Psoas muscle (tissue), 8 donors: ENCODE data around the gene OTULINL. TPM values are rescaled to one million over a fixed set of nuclear protein-coding genes. Genes with fewer than 3 reads are reported as not detected.

Experiments
- ATAC-seq, 4 donors: fragments of 200-7000 bp; cut with Tn5 transposase; one replicate each; pipeline ENCODE4 v1.9.1; 2020; ENCODE audit warnings: moderate library complexity in 3 of 4, mild to moderate bottlenecking in 2 of 4
- DNase-seq, 2 donors: peaks; one replicate each; pipeline ENCODE4 v3.0.0-alpha.2; 2020
- H3K27ac ChIP-seq: fragments of 200-600 bp; one replicate; pipeline ENCODE4 v1.8.0; 2022
- H3K27me3 ChIP-seq, 3 donors: fragments of 200-600 bp in 1 of 3; one replicate each; pipeline versions ENCODE4 v1.6.1 to v1.8.0; 2013 to 2022; ENCODE audit warnings: low read length in 2 of 3, mild to moderate bottlenecking in 2 of 3, moderate library complexity in 1 of 3; ENCODE audit not compliant: insufficient read depth in 3 of 3
- H3K36me3 ChIP-seq, 2 donors: fragments of 200-600 bp in 1 of 2; one replicate each; pipeline versions ENCODE4 v1.6.1 to v1.8.0; 2013 to 2022; ENCODE audit warnings: low read depth in 1 of 2, mild to moderate bottlenecking in 1 of 2, moderate library complexity in 1 of 2; ENCODE audit not compliant: insufficient read depth in 1 of 2
- H3K4me1 ChIP-seq: fragments of 200-600 bp; one replicate; pipeline ENCODE4 v1.8.0; 2022
- H3K4me3 ChIP-seq: fragments of 200-600 bp; one replicate; pipeline ENCODE4 v1.8.0; 2022; ENCODE audit warnings: mild to moderate bottlenecking
- H3K9me3 ChIP-seq: fragments of 200-600 bp; one replicate; pipeline ENCODE4 v1.8.0; 2022
- CTCF ChIP-seq: fragments of 200-600 bp; IDR thresholded peaks from one replicate; pipeline ENCODE4 v1.8.0; 2022; ENCODE audit warnings: antibody characterized with exemption
- WGBS, 3 donors: extraction: QIAGEN DNeasy Blood & Tissue Kit; methylation state at CpG; one replicate each; pipeline versions ENCODE4 v1.1.6 to v1.1.7; 2013; 5-methylcytosine and 5-hydroxymethylcytosine counted together
- intact Hi-C, 2 donors: fragments of 100-400 bp; cut with DNase I; formaldehyde crosslinking; loops; one replicate each; pipeline versions ENCODE4 v1.11.0 to v1.14.2; 2022
- polyA plus RNA-seq, 3 donors: library from polyadenylated mRNA; stranded (reverse); fragments of 200-250 nt; gene quantifications; one replicate each; pipeline ENCODE4 v1.2.3, GENCODE V29; 2013
- total RNA-seq, 4 donors: library from RNA; stranded (reverse); fragmentation: NEBNext Ultra II Directional in 2 of 4; extraction: Animal tissue kit (Norgen Biotek cat#: 25700) in 2 of 4; gene quantifications; one replicate each; pipeline versions ENCODE4 v1.2.1 to v1.2.4, GENCODE V29; 2021 to 2023
- donor health status: healthy with polysubstance abuse.
- donor health status: DM: no; HTN: no; CAD: no; lungs with moderate emphysema.
- donor health status: Bipolar disorder and iron deficiency.
- donor health status: healthy.
- donor health status: DM: yes; HTN: yes; CAD: no.
- donor health status: DM: no; HTN: no; CAD: no.
- donor health status: DM: no; HTN: no; CAD: no.
- donor health status: DM: yes; HTN: yes; CAD: no.

The OTULINL gene
- total and polyA plus RNA-seq, 7 donors = 0.15 to 3.2 (median 0.88) TPM

DNA sequence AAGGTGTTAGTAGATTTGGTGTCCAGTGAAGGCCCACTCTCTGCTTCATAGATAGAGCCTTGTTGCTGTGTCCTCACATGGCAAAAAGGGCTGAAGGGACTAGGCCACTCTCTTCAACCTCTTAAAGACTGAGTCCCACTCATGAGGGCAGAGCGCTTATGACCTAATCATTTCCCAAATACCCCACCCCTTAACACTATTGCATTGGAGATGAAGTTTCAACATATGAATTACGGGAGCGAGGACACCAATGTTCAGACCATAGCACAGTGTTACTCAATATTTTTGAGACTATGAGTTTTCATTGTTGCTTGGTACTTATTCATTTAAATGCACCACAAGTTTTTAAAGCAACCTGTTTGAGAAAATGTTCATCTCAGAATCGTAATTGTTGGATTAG lies 8.8 kb upstream of the OTULINL start:
- no peak for DNase-seq
- Histone ChIP-seq H3K9me3 (no peaks in the 10 kb centered on the region), H3K27me3 (peaks cover 0 to 8% (median 6%) of the 10 kb centered on the region in 3 donors), H3K36me3 (no peaks in the 10 kb centered on the region), H3K4me3 (no peak overlapping the region), H3K27ac (no peak overlapping the region), H3K4me1 (no peaks in the 10 kb centered on the region)
- intact Hi-C loops = no loop called here
- TF ChIP-seq CTCF = no peak
- ATAC-seq = no peak
- 89 to 96% (median 91%) methylated on average over 4 of the region's 4 CpGs for WGBS, 3 donors

DNA sequence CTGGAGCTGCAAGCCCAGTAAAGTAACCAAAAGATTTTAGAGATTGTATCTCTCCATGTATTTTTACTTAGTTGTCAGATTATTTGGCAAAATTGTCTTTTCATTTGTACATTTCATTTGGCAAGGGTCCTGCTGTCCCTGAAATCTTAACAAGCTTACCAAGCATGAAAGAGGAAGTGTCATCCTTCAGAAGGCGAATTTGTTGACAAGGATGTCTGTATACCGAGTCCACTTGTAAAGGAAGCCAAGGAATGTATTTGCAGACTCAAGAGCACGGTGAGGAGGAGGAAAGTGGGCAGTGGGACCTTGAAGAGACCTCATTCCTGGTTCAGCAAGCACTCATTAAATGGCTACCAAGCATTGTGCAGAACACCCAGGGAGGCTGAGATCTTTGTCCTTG lies 7.5 kb upstream of the OTULINL start:
- DNase-seq (no peak), ATAC-seq (no peak)
- intact Hi-C loops = no loop called here
- Histone ChIP-seq H3K4me3 (no peak overlapping the region), H3K4me1 (no peaks in the 10 kb centered on the region), H3K9me3 (no peaks in the 10 kb centered on the region), H3K36me3 (no peaks in the 10 kb centered on the region), H3K27ac (no peak overlapping the region), H3K27me3 (peaks cover 0 to 18% (median 6%) of the 10 kb centered on the region in 3 donors)
- no peak for TF ChIP-seq CTCF
- WGBS, 3 donors = 21 to 39% (median 25%) methylated on average over 3 of the region's 3 CpGs

- peak; percentile 20 to 55 for DNase-seq
- TF ChIP-seq CTCF = no peak
- intact Hi-C loops = no loop called here
- Histone ChIP-seq H3K27ac (no peak overlapping the region), H3K4me1 (no peaks in the 10 kb centered on the region), H3K4me3 (no peak overlapping the region), H3K9me3 (no peaks in the 10 kb centered on the region), H3K36me3 (no peaks in the 10 kb centered on the region), H3K27me3 (peaks cover 0 to 27% (median 6%) of the 10 kb centered on the region in 3 donors)
- peak in 2 of 4 donors; percentile 73 to 85 for ATAC-seq
- 86 to 92% (median 90%) methylated on average over 2 of the region's 2 CpGs for WGBS, 3 donors
Observed at GRCh38 chr5:14574891-14575508, 6.6 kb upstream of the OTULINL start.

- ATAC-seq = no peak
- no peaks in the 10 kb centered on the region for H3K4me1 ChIP-seq
- intact Hi-C loops = no loop called here
- H3K9me3 ChIP-seq = no peaks in the 10 kb centered on the region
- DNase-seq = no peak
- H3K36me3 ChIP-seq = no peaks in the 10 kb centered on the region
- 91 to 96% (median 95%) methylated on average over 7 of the region's 7 CpGs for WGBS, 3 donors
- peaks cover 0 to 39% (median 4%) of the 10 kb centered on the region in 3 donors for H3K27me3 ChIP-seq
- H3K27ac ChIP-seq = no peak overlapping the region
- no peak for TF ChIP-seq CTCF
- no peak overlapping the region for H3K4me3 ChIP-seq
Observed at GRCh38 chr5:14576206-14576605, 5.4 kb upstream of the OTULINL start.
